NB4 (cell line): ENCODE measurements around the gene SCN8A.

Source experiments
- DNase-seq: peaks from one replicate; pipeline ENCODE4 v3.0.0; 2010; ENCODE audit warnings: low read depth
- H3K4me3 ChIP-seq: one replicate; pipeline ENCODE4 v1.5.1; 2011; ENCODE audit warnings: mild to moderate bottlenecking, low read depth, low read length, moderate library complexity
- CTCF ChIP-seq: IDR thresholded peaks from one replicate; pipeline ENCODE4 v1.5.1; 2012; ENCODE audit warnings: low read depth, low read length
- MAX ChIP-seq: IDR thresholded peaks from 2 replicates; pipeline ENCODE4 v1.6.1; 2011; ENCODE audit warnings: low read depth, low read length
- MYC ChIP-seq: IDR thresholded peaks from 2 replicates; pipeline ENCODE4 v1.6.1; 2011; ENCODE audit warnings: low read depth, low read length
- POLR2A ChIP-seq: IDR thresholded peaks from 2 replicates; pipeline ENCODE4 v1.6.1; 2011; ENCODE audit warnings: mild to moderate bottlenecking; ENCODE audit not compliant: insufficient read length; ENCODE audit errors: extremely low read depth

Gene SCN8A

GRCh38 chr12:51687614-51688013 is 96.6 kb downstream of the SCN8A start:
- peak; percentile 26 for DNase-seq
- H3K4me3 ChIP-seq, result no peak overlapping the region
- TF ChIP-seq POLR2A (no peak), MYC (no peak), MAX (no peak), CTCF (no peak)

- no peak overlapping the region for H3K4me3 ChIP-seq
- no peak for DNase-seq
- TF ChIP-seq CTCF, result no peak
- no peak for TF ChIP-seq POLR2A
- TF ChIP-seq MYC, result no peak
- TF ChIP-seq MAX, result no peak
Observed at GRCh38 chr12:51689983-51690382, 99.0 kb downstream of the SCN8A start.

GRCh38 chr12:51692016-51692415 is 101.0 kb downstream of the SCN8A start:
- TF ChIP-seq MAX (no peak), CTCF (no peak), POLR2A (no peak), MYC (no peak)
- no peak overlapping the region for H3K4me3 ChIP-seq
- DNase-seq, result peak; percentile 19

GRCh38 chr12:51693569-51693968 is 102.5 kb downstream of the SCN8A start:
- DNase-seq, result no peak
- no peak overlapping the region for H3K4me3 ChIP-seq
- TF ChIP-seq CTCF (no peak), MYC (no peak), MAX (no peak), POLR2A (no peak)

GRCh38 chr12:51694146-51694545 is 103.1 kb downstream of the SCN8A start:
- H3K4me3 ChIP-seq, result no peak overlapping the region
- TF ChIP-seq CTCF (no peak), MAX (no peak), POLR2A (no peak)
- no peak for DNase-seq
